HepG2 (cell line): ENCODE data around the gene ARMC8. TPM values are rescaled to one million over a fixed set of nuclear protein-coding genes. Genes with fewer than 3 reads are reported as not detected.

ENCODE experiments used
- ADNP ChIP-seq: sonication (generic); formaldehyde crosslinking; IDR thresholded peaks from 2 replicates; pipeline ENCODE4 v1.4.0; 2020; ENCODE audit warnings: missing genetic modification reagents
- AFF4 ChIP-seq: sonication (generic); formaldehyde crosslinking; IDR thresholded peaks from 2 replicates; pipeline ENCODE4 v1.4.0; 2020; ENCODE audit warnings: missing genetic modification reagents
- DR1 ChIP-seq: sonication (generic); formaldehyde crosslinking; IDR thresholded peaks from 2 replicates; pipeline ENCODE4 v1.8.0; 2021; ENCODE audit warnings: mild to moderate bottlenecking, missing genetic modification reagents, inconsistent platforms
- FIP1L1 ChIP-seq: fragments of 200-400 bp; formaldehyde crosslinking; IDR thresholded peaks from 2 replicates; pipeline ENCODE4 v1.6.1; 2018; ENCODE audit warnings: low read depth, mild to moderate bottlenecking, low read length, moderate library complexity, borderline replicate concordance; ENCODE audit not compliant: insufficient read depth
- HDAC6 ChIP-seq: fragments of 200-600 bp; sonication (generic); IDR thresholded peaks from 2 replicates; pipeline ENCODE4 v1.7.0; 2017; ENCODE audit warnings: mild to moderate bottlenecking, antibody characterized with exemption, low read length, low read depth
- HNF4G ChIP-seq, 2 experiments: sonication (generic) in 1 of 2; formaldehyde crosslinking in 1 of 2; IDR thresholded peaks; 2 replicates each; pipeline versions ENCODE4 v1.4.0 to v1.6.1; 2011 to 2020; ENCODE audit warnings: borderline replicate concordance in 2 of 2, low read depth in 2 of 2, mild to moderate bottlenecking in 2 of 2, low read length in 1 of 2, missing genetic modification reagents in 1 of 2, moderate library complexity in 1 of 2
- NFE2L1 ChIP-seq: sonication (generic); formaldehyde crosslinking; IDR thresholded peaks from 2 replicates; pipeline ENCODE4 v1.4.0; 2020; ENCODE audit warnings: missing genetic modification reagents, mild to moderate bottlenecking, borderline replicate concordance
- TEAD3 ChIP-seq: optimal IDR thresholded peaks from 2 replicates; pipeline ENCODE3; 2016; ENCODE audit warnings: borderline replicate concordance
- UBTF ChIP-seq: sonication (generic); formaldehyde crosslinking; IDR thresholded peaks from 2 replicates; pipeline ENCODE4 v1.4.0; 2020; ENCODE audit warnings: mild to moderate bottlenecking, missing genetic modification reagents
- ZC3H13 ChIP-seq: sonication (generic); formaldehyde crosslinking; IDR thresholded peaks from 2 replicates; pipeline ENCODE4 v1.8.1; 2023; ENCODE audit warnings: mild to moderate bottlenecking, missing genetic modification reagents, moderate library complexity
- ZFP91 ChIP-seq: sonication (generic); formaldehyde crosslinking; IDR thresholded peaks from 2 replicates; pipeline ENCODE4 v1.9.0; 2022; ENCODE audit warnings: missing genetic modification reagents, mild to moderate bottlenecking, borderline replicate concordance
- ZNF687 ChIP-seq: sonication (generic); formaldehyde crosslinking; IDR thresholded peaks from 2 replicates; pipeline ENCODE4 v1.5.1; 2020; ENCODE audit warnings: mild to moderate bottlenecking, missing genetic modification reagents, moderate library complexity
- ZSCAN21 ChIP-seq: sonication (generic); formaldehyde crosslinking; IDR thresholded peaks from 2 replicates; pipeline ENCODE4 v1.8.0; 2022; ENCODE audit warnings: mild to moderate bottlenecking, missing genetic modification reagents, moderate library complexity, borderline replicate concordance
- polyA plus RNA-seq, 8 experiments: library from polyadenylated mRNA; depleted of rRNA in 3 of 8; stranded (reverse) in 7 of 8; unstranded in 1 of 8; fragments of >200 nt; fragmentation: Illumina TruSeq in 4 of 8; extraction: Trizol in 4 of 8; gene quantifications; 2 replicates each; pipeline versions ENCODE4 v1.2.1 to v1.2.3, GENCODE V29; 2011 to 2016; ENCODE audit warnings: low read depth in 4 of 8, missing spikeins in 1 of 8, mixed read lengths in 1 of 8; ENCODE audit not compliant: insufficient read depth in 1 of 8
- total RNA-seq, 5 experiments: library from RNA; depleted of rRNA; stranded (reverse); fragments of >200 nt; fragmentation: Illumina TruSeq; extraction: Trizol; gene quantifications; 2 replicates each; pipeline ENCODE4 v1.2.3, GENCODE V29; 2016; ENCODE audit warnings: low read depth in 1 of 5

Gene ARMC8
- total and polyA plus RNA-seq, 2 of the 13 experiments (the other 11 are each of a cell fraction or from before 2014, with no cell fraction given) = 38.9 to 55.3 TPM

GRCh38 chr3:138329984-138330293 lies 142.8 kb downstream of the ARMC8 start (continued):
- TF ChIP-seq ZNF687 (CRISPR knock-in tag) (0 out of 2 replicates have a peak, but pooled peaks have one; percentile 4), ZC3H13 (CRISPR knock-in tag) (no peak), FIP1L1 (no peak), UBTF (no peak), ZSCAN21 (CRISPR knock-in tag) (no peak), HDAC6 (no peak), HNF4G (IDR thresholded peaks at IDR 0.05; ENCODE audit: borderline replicate concordance, low read depth, low read length) (no peak), HNF4G (CRISPR knock-in tag; IDR thresholded peaks at IDR 0.05; ENCODE audit: borderline replicate concordance, low read depth) (0 out of 2 replicates have a peak, but pooled peaks have one; percentile 5), NFE2L1 (CRISPR knock-in tag) (no peak), ZFP91 (CRISPR knock-in tag) (peak; percentile 22; the same call in 1 of the 2 replicates), DR1 (CRISPR knock-in tag) (no peak), TEAD3 (CRISPR knock-in tag) (no peak), ADNP (CRISPR knock-in tag) (no peak), AFF4 (CRISPR knock-in tag) (no peak)
